Naive B cell (primary cell): ENCODE measurements around the gene PLEKHH1. TPM values are rescaled to one million over a fixed set of nuclear protein-coding genes. Genes with fewer than 3 reads are reported as not detected.

ENCODE experiments used
- ATAC-seq, 2 donors: fragments of 150-1000 bp; cut with Tn5 transposase; 2 replicates each; pipeline ENCODE4 v1.10.0; 2021; ENCODE audit warnings: low read depth in 2 of 2, mild to moderate bottlenecking in 2 of 2, moderate library complexity in 2 of 2
- DNase-seq: peaks from one replicate; pipeline ENCODE4 v3.0.0; 2022
- H3K27ac Mint-ChIP-seq, 6 donors: one replicate each; pipeline ENCODE4 v1.8.0; 2020 to 2022; ENCODE audit warnings: mild to moderate bottlenecking in 6 of 6, mixed read lengths in 6 of 6, moderate library complexity in 5 of 6, inconsistent platforms in 2 of 6
- H3K27me3 Mint-ChIP-seq, 3 donors: one replicate each; pipeline ENCODE4 v1.8.0; 2021 to 2022; ENCODE audit warnings: mixed read lengths in 3 of 3, mild to moderate bottlenecking in 1 of 3
- H3K36me3 Mint-ChIP-seq, 2 donors: one replicate each; pipeline ENCODE4 v1.8.0; 2020 to 2022; ENCODE audit warnings: mixed read lengths in 2 of 2, inconsistent platforms in 1 of 2, mild to moderate bottlenecking in 1 of 2
- H3K4me1 Mint-ChIP-seq, 3 donors: one replicate each; pipeline ENCODE4 v1.8.0; 2020 to 2022; ENCODE audit warnings: mixed read lengths in 3 of 3, inconsistent platforms in 1 of 3, mild to moderate bottlenecking in 1 of 3, moderate library complexity in 1 of 3
- H3K4me3 Mint-ChIP-seq, 8 donors: one replicate each; pipeline ENCODE4 v1.8.0; 2020 to 2022; ENCODE audit warnings: mild to moderate bottlenecking in 8 of 8, mixed read lengths in 8 of 8, moderate library complexity in 8 of 8, inconsistent platforms in 2 of 8
- H3K9me3 Mint-ChIP-seq, 7 donors: one replicate each; pipeline ENCODE4 v1.8.0; 2020 to 2022; ENCODE audit warnings: mixed read lengths in 7 of 7, mild to moderate bottlenecking in 5 of 7, inconsistent platforms in 2 of 7, moderate library complexity in 1 of 7
- polyA plus RNA-seq, 6 donors: library from polyadenylated mRNA; unstranded; fragments of 300-500 nt; fragmentation: Illumina TruSeq; gene quantifications; one replicate each; pipeline ENCODE4 v1.2.3, GENCODE V29; 2021; ENCODE audit warnings: low read depth in 6 of 6

The PLEKHH1 gene
- polyA plus RNA-seq, 6 donors from 2014 or later, result 0.13 to 0.28 TPM; not detected in 4

DNA sequence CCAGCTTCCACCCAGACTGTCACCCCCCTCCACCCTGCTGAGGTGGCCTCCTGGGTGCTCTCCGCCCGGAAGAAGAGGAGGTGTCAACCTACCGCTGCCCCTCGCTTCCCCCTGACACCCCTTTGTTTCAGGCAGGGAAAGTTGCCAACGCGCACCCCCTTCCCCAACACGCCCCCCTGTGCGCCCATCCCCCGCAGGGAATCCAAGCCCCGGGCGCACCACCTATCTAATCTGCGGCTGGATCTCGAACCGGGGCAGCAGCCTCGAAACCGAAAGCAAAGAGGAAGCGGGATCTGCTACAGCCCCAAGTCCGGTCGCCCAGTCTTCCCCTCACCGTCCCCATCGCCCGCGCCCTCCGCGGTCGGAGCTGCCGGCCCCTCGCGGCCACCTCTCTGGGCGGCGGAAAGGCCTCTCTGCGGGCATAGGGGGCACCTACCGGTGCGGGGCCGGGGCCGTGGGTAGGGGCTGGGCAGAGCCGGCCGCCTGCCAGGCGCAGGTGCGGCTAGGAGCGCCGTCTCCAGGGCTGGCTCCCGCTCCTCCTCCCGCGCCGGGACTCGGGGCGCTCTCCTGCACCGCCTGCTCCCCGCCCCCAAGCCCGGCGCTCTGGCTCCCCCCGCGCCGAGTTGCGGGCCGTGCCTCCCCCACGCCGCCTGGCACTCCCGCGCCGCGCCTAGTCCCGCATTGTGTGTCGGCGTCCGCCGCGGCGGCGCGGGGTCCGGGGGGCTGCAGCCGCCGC is 18.3 kb upstream of the PLEKHH1 start:
- H3K9me3 Mint-ChIP-seq, result no peaks in the 10 kb centered on the region
- H3K27ac Mint-ChIP-seq, result peak overlapping the region in 5 of 6 donors; percentile 28 to 96 (median 83)
- no peaks in the 10 kb centered on the region for H3K36me3 Mint-ChIP-seq
- peak overlapping the region; percentile 85 to 96 (median 92) for H3K4me3 Mint-ChIP-seq
- peaks cover 29 to 40% (median 35%) of the 10 kb centered on the region in 3 donors for H3K4me1 Mint-ChIP-seq
- DNase-seq (peak; percentile 46), ATAC-seq (peak; percentile 54 to 61)
- H3K27me3 Mint-ChIP-seq, result peaks cover 0 to 1% (median 0%) of the 10 kb centered on the region in 3 donors

DNA sequence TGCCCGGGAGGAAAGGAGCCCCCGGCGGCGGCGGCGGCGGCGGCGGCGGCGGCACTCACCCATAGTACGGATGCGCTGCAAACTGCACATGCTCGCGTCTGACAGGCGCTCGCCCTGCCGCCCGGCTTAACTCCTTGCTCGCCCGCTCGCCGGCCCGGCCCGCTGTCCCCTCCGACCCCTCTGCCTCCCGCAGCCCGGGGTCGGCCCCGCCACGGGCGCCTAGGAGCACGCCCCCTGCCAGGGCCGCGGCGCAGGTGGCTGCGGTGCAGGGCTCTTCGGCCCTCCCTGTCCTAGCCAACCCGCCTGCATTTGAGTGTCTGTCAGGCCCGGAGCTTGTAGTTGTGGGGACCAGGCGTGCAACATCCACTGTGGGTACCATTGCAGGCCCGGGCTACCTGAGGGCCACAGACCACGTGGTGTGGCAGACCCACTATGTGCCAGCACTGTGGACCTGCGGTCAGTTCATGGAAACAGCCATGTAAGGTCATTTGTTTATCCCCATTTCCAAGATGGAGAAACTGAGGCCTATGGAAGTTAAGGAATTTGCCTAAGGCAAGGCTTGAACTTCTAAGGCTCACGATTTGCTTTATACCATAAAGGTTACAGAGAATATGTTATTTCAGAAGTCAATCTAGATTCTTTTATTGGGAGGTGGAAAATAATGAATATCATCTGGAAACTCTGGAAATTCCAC is 17.6 kb upstream of the PLEKHH1 start:
- Mint-ChIP-seq H3K27me3 (peaks cover 0 to 6% (median 5%) of the 10 kb centered on the region in 3 donors), H3K9me3 (no peaks in the 10 kb centered on the region), H3K4me1 (peaks cover 29 to 40% (median 35%) of the 10 kb centered on the region in 3 donors), H3K4me3 (peak overlapping the region; percentile 70 to 95 (median 86)), H3K27ac (peak overlapping the region in 4 of 6 donors; percentile 47 to 84 (median 65)), H3K36me3 (no peaks in the 10 kb centered on the region)
- peak; percentile 42 for DNase-seq
- peak; percentile 73 for ATAC-seq

DNA sequence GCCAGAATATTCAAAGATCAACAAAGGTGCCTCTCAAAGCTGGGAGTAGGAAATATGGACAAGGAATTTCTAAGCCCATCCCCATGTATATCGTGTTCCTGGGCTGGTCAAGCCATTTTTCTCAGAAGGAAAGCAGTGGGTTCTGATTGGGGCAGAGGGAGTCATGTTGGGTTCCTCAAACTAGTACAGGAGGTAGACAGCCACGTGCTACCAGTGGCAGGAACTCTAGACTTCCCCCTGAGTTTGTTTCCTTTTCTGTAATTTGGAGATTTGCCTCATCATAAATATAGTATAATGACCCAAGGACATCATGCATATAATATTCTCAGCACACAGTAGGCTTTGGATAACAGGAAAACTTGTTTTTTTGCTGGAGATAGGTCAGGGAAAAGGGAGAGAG is 16.4 kb upstream of the PLEKHH1 start:
- peaks cover 9 to 15% (median 9%) of the 10 kb centered on the region in 3 donors for H3K27me3 Mint-ChIP-seq
- H3K9me3 Mint-ChIP-seq, result no peaks in the 10 kb centered on the region
- H3K4me3 Mint-ChIP-seq, result peak overlapping the region; percentile 70 to 95 (median 84)
- H3K27ac Mint-ChIP-seq, result peak overlapping the region in 5 of 6 donors; percentile 26 to 88 (median 50)
- H3K4me1 Mint-ChIP-seq, result peaks cover 29 to 40% (median 35%) of the 10 kb centered on the region in 3 donors
- ATAC-seq (no peak), DNase-seq (no peak)
- no peaks in the 10 kb centered on the region for H3K36me3 Mint-ChIP-seq

DNA sequence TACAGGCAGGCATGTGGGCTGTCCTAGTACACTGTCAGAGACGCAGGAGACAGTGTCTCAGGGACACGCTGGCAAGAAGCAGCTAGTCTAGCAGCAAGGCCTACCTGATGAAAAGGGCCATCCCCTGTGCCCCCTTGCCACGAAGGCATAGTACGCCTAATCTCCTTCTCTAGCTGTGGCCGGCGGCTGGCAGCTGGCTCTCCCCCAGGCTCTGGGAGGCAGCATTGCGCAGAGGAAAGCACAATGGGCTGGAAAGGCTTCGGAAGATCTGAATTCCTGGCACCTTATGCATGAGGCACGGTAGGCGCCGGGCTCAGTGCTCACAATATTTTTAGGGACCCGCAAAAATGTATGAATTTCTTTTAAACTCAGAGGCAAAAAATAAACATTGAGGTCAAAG is 16.0 kb upstream of the PLEKHH1 start:
- Mint-ChIP-seq H3K27ac (peak overlapping the region in 1 of 6 donors; percentile 50), H3K36me3 (no peaks in the 10 kb centered on the region), H3K9me3 (no peaks in the 10 kb centered on the region), H3K4me3 (peak overlapping the region in 3 of 8 donors; percentile 70 to 85 (median 79)), H3K4me1 (peaks cover 29 to 40% (median 35%) of the 10 kb centered on the region in 3 donors), H3K27me3 (peaks cover 9 to 19% (median 12%) of the 10 kb centered on the region in 3 donors)
- DNase-seq (no peak), ATAC-seq (no peak)

DNA sequence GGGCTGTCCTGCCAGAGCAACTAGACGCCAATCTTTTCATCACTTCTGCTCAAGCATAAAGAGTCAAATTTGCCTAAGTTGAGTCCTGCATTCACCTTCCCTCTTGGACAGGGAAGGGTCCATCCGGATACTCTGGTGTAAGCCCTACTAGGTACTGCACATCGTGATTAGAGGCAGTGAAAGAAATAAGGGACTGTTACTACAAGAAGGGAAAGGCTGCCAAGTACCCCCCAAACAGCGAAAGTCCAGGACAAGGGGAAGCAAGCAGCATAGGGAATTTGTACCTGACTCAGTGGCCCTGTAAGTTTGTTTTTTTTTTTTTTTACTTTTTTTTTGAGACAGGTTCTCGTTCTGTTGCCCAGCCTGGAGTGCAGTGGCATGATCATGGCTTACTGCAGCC is 13.7 kb upstream of the PLEKHH1 start:
- DNase-seq (no peak), ATAC-seq (no peak)
- H3K36me3 Mint-ChIP-seq, result no peaks in the 10 kb centered on the region
- H3K27ac Mint-ChIP-seq, result no peak overlapping the region
- H3K9me3 Mint-ChIP-seq, result no peaks in the 10 kb centered on the region
- peaks cover 12 to 19% (median 15%) of the 10 kb centered on the region in 3 donors for H3K4me1 Mint-ChIP-seq
- H3K27me3 Mint-ChIP-seq, result peaks cover 21 to 39% (median 25%) of the 10 kb centered on the region in 3 donors
- no peak overlapping the region for H3K4me3 Mint-ChIP-seq

DNA sequence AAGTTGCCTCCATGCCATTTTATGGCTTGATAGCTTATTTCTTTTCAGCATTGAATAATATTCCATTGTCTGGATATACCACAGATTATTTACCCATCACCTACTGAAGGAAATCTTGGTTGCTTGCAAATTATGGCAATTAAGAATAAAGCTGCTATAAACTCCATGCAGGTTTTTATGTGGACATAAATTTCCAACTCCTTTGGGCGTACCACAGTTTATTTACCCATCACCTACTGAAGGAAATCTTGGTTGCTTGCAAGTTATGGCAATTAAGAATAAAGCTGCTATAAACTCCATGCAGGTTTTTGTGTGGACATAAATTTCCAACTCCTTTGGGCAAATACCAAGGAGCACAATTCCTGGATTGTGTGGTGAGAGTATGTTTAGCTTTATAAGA is 12.6 kb upstream of the PLEKHH1 start:
- no peak for DNase-seq
- peaks cover 26 to 43% (median 32%) of the 10 kb centered on the region in 3 donors for H3K27me3 Mint-ChIP-seq
- H3K4me1 Mint-ChIP-seq, result peaks cover 8 to 17% (median 10%) of the 10 kb centered on the region in 3 donors
- H3K4me3 Mint-ChIP-seq, result peak overlapping the region in 1 of 8 donors; percentile 17
- no peaks in the 10 kb centered on the region for H3K36me3 Mint-ChIP-seq
- H3K27ac Mint-ChIP-seq, result peak overlapping the region in 1 of 6 donors; percentile 19
- H3K9me3 Mint-ChIP-seq, result no peaks in the 10 kb centered on the region
- ATAC-seq, result no peak

DNA sequence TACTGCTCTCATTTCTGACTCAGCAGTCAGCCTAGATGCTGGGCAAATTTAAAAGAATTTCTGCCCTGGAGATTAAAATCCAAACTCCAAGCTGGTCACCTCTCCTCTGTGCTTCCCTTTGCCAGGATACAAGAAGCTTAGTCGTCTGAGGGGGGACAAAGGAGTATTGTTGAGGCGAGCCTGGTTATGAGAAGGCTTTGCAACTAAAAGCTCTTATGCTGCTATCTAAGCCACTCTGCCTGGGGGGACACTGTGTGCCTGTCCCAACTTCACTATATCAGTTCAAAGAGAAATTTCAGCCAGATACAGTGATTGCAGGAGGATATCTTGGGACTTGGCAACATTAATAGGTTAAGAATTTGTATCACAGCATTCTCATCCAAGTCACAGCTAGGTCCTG is 10.8 kb upstream of the PLEKHH1 start:
- Mint-ChIP-seq H3K4me1 (peaks cover 6 to 7% (median 6%) of the 10 kb centered on the region in 3 donors), H3K4me3 (no peak overlapping the region), H3K36me3 (no peaks in the 10 kb centered on the region), H3K27me3 (peaks cover 37 to 55% (median 40%) of the 10 kb centered on the region in 3 donors), H3K9me3 (no peaks in the 10 kb centered on the region), H3K27ac (peak overlapping the region in 1 of 6 donors; percentile 58)
- ATAC-seq (no peak), DNase-seq (no peak)

DNA sequence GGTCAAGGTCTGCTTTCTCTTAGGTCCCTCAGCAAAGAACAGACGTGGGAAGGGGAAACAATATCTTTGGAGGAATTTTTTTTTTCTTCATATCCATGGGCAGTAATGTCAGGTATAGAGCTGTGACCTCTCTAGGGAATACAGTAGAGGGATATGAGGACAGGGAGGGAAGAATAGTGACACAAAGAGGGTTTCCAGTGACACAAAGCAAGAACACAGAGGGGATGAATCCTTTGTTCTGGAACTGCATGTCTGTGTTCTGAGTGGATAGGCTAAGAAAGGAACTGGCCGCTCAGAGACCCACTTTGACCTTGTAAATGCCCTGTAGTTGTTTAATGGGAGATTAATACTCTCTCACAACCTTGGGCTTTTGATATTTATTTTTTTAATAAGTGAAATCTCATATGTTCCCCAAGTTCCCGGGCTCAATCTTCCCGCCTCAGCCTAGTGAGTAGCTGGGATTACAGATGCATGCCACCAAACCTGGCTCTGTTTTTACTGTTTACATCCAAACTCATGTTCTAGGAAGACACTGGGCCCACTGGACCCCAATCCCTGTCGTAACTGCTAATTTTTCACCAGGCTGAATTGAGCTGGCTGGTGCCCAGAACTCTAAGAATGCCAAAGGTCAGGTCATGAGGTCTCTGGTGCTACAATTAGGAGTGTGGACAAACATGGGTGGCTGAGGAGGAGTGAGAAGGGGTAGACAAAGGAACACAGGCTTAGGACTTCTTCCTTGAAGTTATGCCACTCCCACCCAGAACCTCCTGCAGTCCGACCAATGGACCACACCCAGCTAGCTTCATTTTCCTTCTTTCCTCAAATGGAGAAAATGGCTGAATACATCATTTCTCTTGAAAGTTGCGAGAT is 9.1 kb upstream of the PLEKHH1 start:
- DNase-seq (no peak), ATAC-seq (no peak)
- Mint-ChIP-seq H3K4me1 (peaks cover 6 to 7% (median 6%) of the 10 kb centered on the region in 3 donors), H3K4me3 (peak overlapping the region in 1 of 8 donors; percentile 2), H3K27me3 (peaks cover 41 to 63% (median 50%) of the 10 kb centered on the region in 3 donors), H3K27ac (no peak overlapping the region), H3K36me3 (no peaks in the 10 kb centered on the region), H3K9me3 (no peaks in the 10 kb centered on the region)

DNA sequence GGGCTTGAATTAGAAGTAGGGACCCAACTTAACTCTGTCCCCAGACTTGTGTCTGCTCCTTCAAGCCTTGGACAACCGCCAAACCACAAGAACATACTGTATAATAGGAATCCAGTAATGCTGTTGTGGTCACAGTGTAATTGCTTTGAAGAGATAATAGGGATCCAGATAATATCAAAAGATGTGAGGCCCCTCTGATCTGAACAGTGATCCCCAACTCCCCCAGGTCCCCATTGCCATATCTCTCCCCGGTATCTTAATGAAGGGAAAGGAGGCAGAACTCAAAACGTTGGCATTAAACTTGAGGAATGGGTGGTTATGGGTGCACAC is 8.5 kb upstream of the PLEKHH1 start:
- ATAC-seq, result no peak
- Mint-ChIP-seq H3K27ac (no peak overlapping the region), H3K4me3 (no peak overlapping the region), H3K9me3 (peaks cover 0 to 2% (median 0%) of the 10 kb centered on the region in 7 donors), H3K36me3 (no peaks in the 10 kb centered on the region), H3K27me3 (peaks cover 41 to 69% (median 56%) of the 10 kb centered on the region in 3 donors), H3K4me1 (peaks cover 6 to 7% (median 6%) of the 10 kb centered on the region in 3 donors)
- no peak for DNase-seq

GRCh38 chr14:67525389-67525788 is 7.7 kb upstream of the PLEKHH1 start:
- Mint-ChIP-seq H3K27ac (no peak overlapping the region), H3K36me3 (no peaks in the 10 kb centered on the region), H3K4me1 (peaks cover 6 to 7% (median 6%) of the 10 kb centered on the region in 3 donors), H3K4me3 (no peak overlapping the region), H3K9me3 (peaks cover 0 to 2% (median 0%) of the 10 kb centered on the region in 7 donors), H3K27me3 (peaks cover 42 to 70% (median 64%) of the 10 kb centered on the region in 3 donors)
- DNase-seq, result no peak
- no peak for ATAC-seq

GRCh38 chr14:67526181-67526580 is 6.9 kb upstream of the PLEKHH1 start:
- no peak overlapping the region for H3K27ac Mint-ChIP-seq
- H3K27me3 Mint-ChIP-seq, result peaks cover 43 to 74% (median 63%) of the 10 kb centered on the region in 3 donors
- no peaks in the 10 kb centered on the region for H3K36me3 Mint-ChIP-seq
- peaks cover 6 to 7% (median 6%) of the 10 kb centered on the region in 3 donors for H3K4me1 Mint-ChIP-seq
- no peak for ATAC-seq
- peaks cover 0 to 2% (median 0%) of the 10 kb centered on the region in 7 donors for H3K9me3 Mint-ChIP-seq
- no peak overlapping the region for H3K4me3 Mint-ChIP-seq
- DNase-seq, result no peak

- H3K4me1 Mint-ChIP-seq, result peaks cover 6 to 7% (median 6%) of the 10 kb centered on the region in 3 donors
- H3K36me3 Mint-ChIP-seq, result no peaks in the 10 kb centered on the region
- H3K27me3 Mint-ChIP-seq, result peaks cover 44 to 68% (median 56%) of the 10 kb centered on the region in 3 donors
- no peak overlapping the region for H3K4me3 Mint-ChIP-seq
- ATAC-seq (peak; percentile 58 to 74), DNase-seq (no peak)
- H3K9me3 Mint-ChIP-seq, result peaks cover 0 to 2% (median 0%) of the 10 kb centered on the region in 7 donors
- H3K27ac Mint-ChIP-seq, result peak overlapping the region in 1 of 6 donors; percentile 36
Measured at GRCh38 chr14:67526676-67527459, 6.2 kb upstream of the PLEKHH1 start.
